Right lobe of liver (tissue), 6 donors: ENCODE results near the gene SRP14. TPM values are rescaled to one million over a fixed set of nuclear protein-coding genes. Genes with fewer than 3 reads are reported as not detected.

Experiments
- ATAC-seq, 4 donors: fragments of 200-7000 bp; cut with Tn5 transposase; one replicate each; pipeline ENCODE4 v1.9.1; 2020; ENCODE audit warnings: mild to moderate bottlenecking in 4 of 4, moderate library complexity in 4 of 4
- DNase-seq, 3 donors: peaks; one replicate each; pipeline ENCODE4 v3.0.0-alpha.2; 2020
- H3K27ac ChIP-seq, 3 donors: fragments of 200-600 bp; one replicate each; pipeline ENCODE4 v1.8.0; 2022
- H3K27me3 ChIP-seq, 2 donors: fragments of 200-600 bp; one replicate each; pipeline ENCODE4 v1.8.0; 2022
- H3K36me3 ChIP-seq, 4 donors: fragments of 200-600 bp; sonication (generic) in 1 of 4; one replicate each; pipeline versions ENCODE4 v1.5.1 to v1.8.0; 2017 to 2022; ENCODE audit warnings: control low read depth in 1 of 4
- H3K4me1 ChIP-seq, 4 donors: fragments of 200-600 bp; sonication (generic) in 1 of 4; one replicate each; pipeline versions ENCODE4 v1.5.1 to v1.8.0; 2017 to 2022; ENCODE audit warnings: control low read depth in 1 of 4
- H3K4me3 ChIP-seq, 3 donors: fragments of 200-600 bp; one replicate each; pipeline ENCODE4 v1.8.0; 2022
- H3K9me3 ChIP-seq, 4 donors: fragments of 200-600 bp; sonication (generic) in 1 of 4; one replicate each; pipeline versions ENCODE4 v1.5.1 to v1.8.0; 2017 to 2022; ENCODE audit warnings: control low read depth in 1 of 4
- CTCF ChIP-seq, 4 donors: fragments of 200-600 bp in 3 of 4; fragments of 450-650 bp in 1 of 4; IDR thresholded peaks; one replicate each; pipeline versions ENCODE4 v1.5.1 to v1.8.0; 2016 to 2022; ENCODE audit warnings: antibody characterized with exemption in 4 of 4, mild to moderate bottlenecking in 2 of 4
- POLR2A ChIP-seq: fragments of 450-650 bp; IDR thresholded peaks from one replicate; pipeline ENCODE4 v1.6.1; 2017; ENCODE audit warnings: antibody characterized with exemption, mild to moderate bottlenecking
- WGBS: methylation state at CpG from one replicate; pipeline ENCODE4 v1.1.6; 2018; ENCODE audit warnings: low coverage, low lambda C conversion rate; ENCODE audit not compliant: insufficient coverage; ENCODE audit errors: missing lambda C conversion rate; 5-methylcytosine and 5-hydroxymethylcytosine counted together
- intact Hi-C, 2 donors: fragments of 100-400 bp; cut with DNase I; formaldehyde crosslinking; loops; one replicate each; pipeline versions ENCODE4 v1.11.2 to v1.14.1; 2022
- total RNA-seq, 6 experiments: library from RNA; depleted of rRNA in 2 of 6; stranded (reverse); fragments of >200 nt in 2 of 6; fragmentation: NEBNext Ultra II Directional in 3 of 6; extraction: Animal tissue kit (Norgen Biotek cat#: 25700) in 3 of 6; gene quantifications; one replicate each; pipeline versions ENCODE4 v1.1.0 to v1.2.4, GENCODE V29; 2016 to 2023
- donor health status: DM: no; HTN: yes; CAD: no.
- donor health status: DM: no; HTN: no; CAD: no.
- donor health status: DM: no; HTN: no; CAD: no.
- donor health status: DM: no; HTN: yes; CAD: no.
- donor health status: DM: no; HTN: yes; CAD: no.

Gene SRP14
- total RNA-seq, 6 experiments from 2014 or later: 57.9 to 277 (median 81.0) TPM

- Histone ChIP-seq H3K36me3 (no peaks in the 10 kb centered on the region), H3K9me3 (no peaks in the 10 kb centered on the region), H3K27me3 (no peaks in the 10 kb centered on the region), H3K4me1 (peaks cover 0 to 23% (median 9%) of the 10 kb centered on the region in 4 donors), H3K4me3 (no peak overlapping the region), H3K27ac (no peak overlapping the region)
- intact Hi-C loops: loop anchor here in 1 of 2 donors (10.0 kb wide), 1 partner anchor 55 kb away; no protein-coding TSS in a partner anchor
- 92% methylated on average over 2 of the region's 11 CpGs for WGBS
- TF ChIP-seq CTCF (IDR thresholded peaks at IDR 0.05) (no peak), POLR2A (no peak)
- DNase-seq (peak in 1 of 3 donors; percentile 33), ATAC-seq (no peak)
These were observed 20.8 kb upstream of the SRP14 start for GRCh38 chr15:40059821-40060220.

- H3K36me3 ChIP-seq: no peaks in the 10 kb centered on the region
- no peak for ATAC-seq
- DNase-seq: peak in 1 of 3 donors; percentile 19
- intact Hi-C loops: loop anchor here in 1 of 2 donors (10.0 kb wide), 1 partner anchor 56 kb away; no protein-coding TSS in a partner anchor
- H3K4me1 ChIP-seq: peaks cover 0 to 28% (median 12%) of the 10 kb centered on the region in 4 donors
- H3K4me3 ChIP-seq: no peak overlapping the region
- H3K27ac ChIP-seq: no peak overlapping the region
- no peaks in the 10 kb centered on the region for H3K9me3 ChIP-seq
- no peaks in the 10 kb centered on the region for H3K27me3 ChIP-seq
- no peak for TF ChIP-seq CTCF (IDR thresholded peaks at IDR 0.05)
- no peak for TF ChIP-seq POLR2A
- WGBS: 64% methylated on average over 3 of the region's 3 CpGs
These were observed 19.6 kb upstream of the SRP14 start for GRCh38 chr15:40058476-40059140.

GRCh38 chr15:40055576-40056293, 16.8 kb upstream of the SRP14 start:
- no peak overlapping the region for H3K4me3 ChIP-seq
- H3K27ac ChIP-seq: peak overlapping the region in 2 of 3 donors; percentile 19 to 50
- DNase-seq: peak; percentile 74 to 98 (median 93)
- peak; percentile 74 to 89 (median 86) for ATAC-seq
- TF ChIP-seq CTCF (IDR thresholded peaks at IDR 0.05) (no peak), POLR2A (no peak)
- H3K4me1 ChIP-seq: peaks cover 0 to 28% (median 12%) of the 10 kb centered on the region in 4 donors
- WGBS: 28% methylated on average over 4 of the region's 14 CpGs
- no peaks in the 10 kb centered on the region for H3K36me3 ChIP-seq
- intact Hi-C loops: loop anchor here in 1 of 2 donors (10.0 kb wide), 1 partner anchor 59 kb away; no protein-coding TSS in a partner anchor
- no peaks in the 10 kb centered on the region for H3K27me3 ChIP-seq
- H3K9me3 ChIP-seq: no peaks in the 10 kb centered on the region

- 11% methylated on average over 3 of the region's 6 CpGs for WGBS
- Histone ChIP-seq H3K4me3 (no peak overlapping the region), H3K27me3 (no peaks in the 10 kb centered on the region), H3K9me3 (no peaks in the 10 kb centered on the region), H3K27ac (peak overlapping the region in 2 of 3 donors; percentile 19 to 50), H3K36me3 (no peaks in the 10 kb centered on the region), H3K4me1 (peaks cover 0 to 28% (median 12%) of the 10 kb centered on the region in 4 donors)
- TF ChIP-seq POLR2A (no peak), CTCF (IDR thresholded peaks at IDR 0.05) (no peak)
- ATAC-seq (peak; percentile 77 to 87 (median 82)), DNase-seq (peak; percentile 80 to 96 (median 90))
- intact Hi-C loops: loop anchor here in 1 of 2 donors (10.0 kb wide), 1 partner anchor 60 kb away; no protein-coding TSS in a partner anchor
These were observed 16.0 kb upstream of the SRP14 start for GRCh38 chr15:40054855-40055575.
